ENCODE results near the gene LRRIQ4. TPM values are rescaled to one million over a fixed set of nuclear protein-coding genes. Genes with fewer than 3 reads are reported as not detected.

LRRIQ4 gene
- total and polyA plus RNA-seq, 8 donors = 0.09 to 0.18 (median 0.15) TPM

DNA sequence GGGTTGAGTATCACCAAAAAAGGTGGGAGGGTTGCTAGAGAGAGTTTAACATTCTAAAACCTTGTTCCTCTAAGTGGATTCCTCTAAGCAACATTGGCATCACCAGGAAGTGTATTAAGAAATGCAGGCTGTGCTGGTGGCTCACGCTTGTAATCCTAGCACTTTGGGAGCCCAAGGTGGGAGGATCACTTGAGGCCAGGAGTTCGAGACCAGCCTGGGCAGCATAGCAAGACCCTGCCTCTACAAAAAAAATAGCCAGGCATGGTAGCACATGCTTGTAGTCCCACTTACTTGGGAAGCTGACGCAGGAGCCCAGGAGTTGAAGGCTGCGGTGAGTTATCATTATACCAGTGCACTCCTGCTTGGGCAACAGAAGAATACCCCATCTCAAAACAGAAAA, 34.8 kb upstream of the LRRIQ4 start:
- ATAC-seq (no peak), DNase-seq (no peak)
- Histone ChIP-seq H3K4me3 (no peak overlapping the region), H3K4me1 (peaks cover 13 to 28% of the 10 kb centered on the region in 2 donors), H3K36me3 (peaks cover 0 to 84% of the 10 kb centered on the region in 2 donors), H3K9me3 (no peaks in the 10 kb centered on the region), H3K27me3 (no peaks in the 10 kb centered on the region), H3K27ac (no peak overlapping the region)
- intact Hi-C loops (cut with DNase I) = no loop called here
- no peak for TF ChIP-seq CTCF (IDR thresholded peaks at IDR 0.05)

GRCh38 chr3:169780742-169781141, 31.9 kb upstream of the LRRIQ4 start:
- Histone ChIP-seq H3K27me3 (no peaks in the 10 kb centered on the region), H3K4me1 (peaks cover under 1 to 7% of the 10 kb centered on the region in 2 donors), H3K27ac (no peak overlapping the region), H3K36me3 (peaks cover 0 to 99% of the 10 kb centered on the region in 2 donors), H3K9me3 (no peaks in the 10 kb centered on the region), H3K4me3 (no peak overlapping the region)
- TF ChIP-seq CTCF (IDR thresholded peaks at IDR 0.05) = no peak
- intact Hi-C loops (cut with DNase I) = no loop called here
- no peak for DNase-seq
- no peak for ATAC-seq

DNA sequence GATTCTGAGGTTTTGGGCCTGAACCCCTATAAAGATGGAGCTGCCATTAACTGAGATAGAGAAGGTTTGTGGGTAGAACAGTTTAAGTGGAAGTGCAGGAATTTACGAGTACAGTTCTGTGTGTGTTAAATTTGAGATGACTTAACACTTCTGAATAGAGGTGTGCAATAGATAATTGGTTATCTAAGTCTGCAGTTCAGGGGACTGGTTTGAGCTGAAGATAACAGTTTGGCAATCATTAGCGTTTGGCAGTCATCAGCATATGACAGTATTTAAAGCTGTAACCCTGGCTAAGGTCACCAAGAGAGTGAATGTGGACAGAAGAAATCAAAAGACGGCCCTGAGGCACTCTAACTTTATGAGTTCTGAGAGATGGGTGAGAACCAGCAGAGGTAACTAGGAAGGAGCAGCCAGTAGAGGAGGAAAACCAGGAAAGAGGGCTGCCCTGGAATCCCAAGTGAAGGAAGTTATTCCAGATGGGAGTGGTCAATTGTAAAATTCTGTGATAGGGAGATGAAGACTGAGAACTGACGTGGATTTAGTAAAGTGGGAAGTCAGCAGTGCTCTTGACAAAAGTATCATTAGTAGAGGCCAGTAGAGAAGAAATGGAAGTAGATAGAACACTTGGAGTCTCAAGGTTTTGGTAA, 31.3 kb upstream of the LRRIQ4 start:
- peaks cover 0 to 99% of the 10 kb centered on the region in 2 donors for H3K36me3 ChIP-seq

DNA sequence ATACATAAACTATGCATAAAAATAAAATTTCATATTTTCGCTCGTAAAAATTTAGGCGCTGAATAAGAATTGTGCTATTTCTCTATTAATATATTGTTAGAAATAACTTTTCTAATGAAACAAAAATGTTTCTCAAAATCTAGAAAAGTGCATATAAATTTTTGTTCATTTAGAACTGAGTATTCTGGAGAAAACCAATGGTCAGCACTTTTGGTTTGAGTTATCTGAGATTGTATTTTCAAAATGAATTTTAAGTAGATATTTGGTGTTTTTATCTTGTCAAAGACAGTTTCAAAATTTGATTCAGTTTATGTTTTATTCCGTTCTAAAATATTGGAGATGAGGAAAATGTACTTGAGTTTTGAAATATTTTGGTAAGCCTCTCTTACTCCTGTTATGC, 25.6 kb upstream of the LRRIQ4 start:
- no peak for TF ChIP-seq CTCF (IDR thresholded peaks at IDR 0.05)
- intact Hi-C loops (cut with DNase I) = no loop called here
- ATAC-seq (no peak), DNase-seq (no peak)
- Histone ChIP-seq H3K4me3 (no peak overlapping the region), H3K9me3 (no peaks in the 10 kb centered on the region), H3K36me3 (peaks cover 0 to 84% of the 10 kb centered on the region in 2 donors), H3K27ac (no peak overlapping the region), H3K27me3 (no peaks in the 10 kb centered on the region), H3K4me1 (no peaks in the 10 kb centered on the region)

More for the DNA sequence above, 31.3 kb upstream of the LRRIQ4 start:
- no peak for ATAC-seq
- Histone ChIP-seq H3K9me3 (no peaks in the 10 kb centered on the region), H3K27me3 (no peaks in the 10 kb centered on the region), H3K27ac (no peak overlapping the region), H3K4me1 (peaks cover 0 to under 1% of the 10 kb centered on the region in 2 donors), H3K4me3 (no peak overlapping the region)
- no peak for DNase-seq
- no peak for TF ChIP-seq CTCF (IDR thresholded peaks at IDR 0.05)
- intact Hi-C loops (cut with DNase I) = no loop called here

DNA sequence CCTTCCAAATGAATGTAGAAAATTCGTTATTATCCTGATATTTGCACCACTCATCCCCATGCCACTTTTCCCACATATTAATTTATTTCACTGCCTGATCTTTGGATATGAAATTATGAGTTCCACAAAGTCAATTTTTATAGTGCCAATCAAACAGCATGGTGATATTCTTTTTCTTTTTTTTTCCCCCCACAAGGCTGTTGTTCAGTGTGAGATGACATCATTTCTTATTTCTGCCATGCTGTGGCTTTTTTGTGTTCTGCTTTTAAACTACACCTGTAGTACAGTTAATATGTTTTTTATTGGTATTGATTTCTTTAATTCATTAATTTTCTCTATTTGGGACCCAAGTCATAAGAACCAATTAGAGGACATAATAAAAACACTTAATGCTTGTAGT, 24.9 kb upstream of the LRRIQ4 start:
- Histone ChIP-seq H3K4me1 (no peaks in the 10 kb centered on the region), H3K36me3 (peaks cover 0 to 83% of the 10 kb centered on the region in 2 donors), H3K27me3 (no peaks in the 10 kb centered on the region), H3K9me3 (no peaks in the 10 kb centered on the region), H3K4me3 (no peak overlapping the region), H3K27ac (no peak overlapping the region)
- no peak for DNase-seq
- ATAC-seq = no peak
- TF ChIP-seq CTCF (IDR thresholded peaks at IDR 0.05) = no peak
- intact Hi-C loops (cut with DNase I) = no loop called here

Data from left lung (tissue), 10 donors.